OCI-LY1 (cell line): ENCODE results near the gene JMJD8.

ENCODE experiments used
- H2AFZ ChIP-seq: fragments of 200-600 bp; sonication (generic), shearing (Covaris generic); 2 replicates; pipeline ENCODE4 v1.6.0; 2014; ENCODE audit warnings: antibody characterized with exemption, mild to moderate bottlenecking, low read length
- H3F3A ChIP-seq: fragments of 200-600 bp; sonication (generic), shearing (Covaris generic); 2 replicates; pipeline ENCODE4 v1.6.0; 2014; ENCODE audit warnings: mild to moderate bottlenecking, antibody characterized with exemption, low read length, moderate library complexity; ENCODE audit not compliant: insufficient read depth
- H3K27ac ChIP-seq: fragments of 200-600 bp; sonication (generic); 2 replicates; pipeline ENCODE4 v1.5.1; 2014; ENCODE audit warnings: low read length, mixed run types, mild to moderate bottlenecking, low read depth; ENCODE audit not compliant: poor library complexity, severe bottlenecking
- H3K27me3 ChIP-seq: fragments of 200-600 bp; sonication (generic); 2 replicates; pipeline ENCODE4 v1.6.0; 2014; ENCODE audit warnings: antibody characterized with exemption, mild to moderate bottlenecking, low read length, moderate library complexity; ENCODE audit not compliant: insufficient read depth
- H3K36me3 ChIP-seq: fragments of 200-600 bp; sonication (generic); 2 replicates; pipeline ENCODE4 v1.6.1; 2014; ENCODE audit warnings: mild to moderate bottlenecking, antibody characterized with exemption, low read length, moderate library complexity, mixed read lengths; ENCODE audit not compliant: insufficient read depth
- H3K4me1 ChIP-seq: fragments of 200-600 bp; sonication (generic); 2 replicates; pipeline ENCODE4 v1.5.1; 2014; ENCODE audit warnings: mild to moderate bottlenecking, low read length, moderate library complexity; ENCODE audit not compliant: insufficient read depth, severe bottlenecking
- H3K4me2 ChIP-seq: fragments of 200-600 bp; sonication (generic), shearing (Covaris generic); 2 replicates; pipeline ENCODE4 v1.6.1; 2014; ENCODE audit warnings: low read length
- H3K4me3 ChIP-seq: fragments of 200-600 bp; sonication (generic); 2 replicates; pipeline ENCODE4 v1.5.1; 2014; ENCODE audit warnings: low read length, low read depth, mild to moderate bottlenecking, mixed read lengths; ENCODE audit not compliant: poor library complexity, severe bottlenecking
- H3K79me2 ChIP-seq: fragments of 200-600 bp; shearing (Covaris generic); 2 replicates; pipeline ENCODE4 v1.6.1; 2016; ENCODE audit warnings: mixed run types, low read length, mixed read lengths; ENCODE audit not compliant: insufficient read depth
- H3K9ac ChIP-seq: fragments of 200-600 bp; sonication (generic), shearing (Covaris generic); 2 replicates; pipeline ENCODE4 v1.6.1; 2014; ENCODE audit warnings: mild to moderate bottlenecking, low read length, mixed read lengths
- H3K9me2 ChIP-seq: fragments of 200-600 bp; sonication (generic), shearing (Covaris generic); 2 replicates; pipeline ENCODE4 v1.6.1; 2014; ENCODE audit warnings: low read depth, mild to moderate bottlenecking, low read length, mixed read lengths
- H3K9me3 ChIP-seq: fragments of 200-600 bp; shearing (Covaris generic); 2 replicates; pipeline ENCODE4 v1.6.1; 2014; ENCODE audit warnings: low read length, mixed read lengths
- H4K20me1 ChIP-seq: fragments of 200-600 bp; sonication (generic), shearing (Covaris generic); 2 replicates; pipeline ENCODE4 v1.6.0; 2016; ENCODE audit warnings: mild to moderate bottlenecking, low read length; ENCODE audit not compliant: insufficient read depth
- EZH2 ChIP-seq: fragments of 200-600 bp; sonication (generic), shearing (Covaris generic); IDR thresholded peaks from 2 replicates; pipeline ENCODE4 v1.8.0; 2017; ENCODE audit warnings: borderline replicate concordance, mixed run types, mild to moderate bottlenecking, antibody characterized with exemption, low read length, moderate library complexity, mixed read lengths
- TF ChIP-seq, protein P1 (sequence below): fragments of 200-600 bp; sonication (generic), shearing (Covaris generic); IDR thresholded peaks from 2 replicates; pipeline ENCODE4 v1.5.1; 2017; ENCODE audit warnings: mild to moderate bottlenecking, antibody characterized with exemption, low read length, moderate library complexity, mixed read lengths

The JMJD8 gene

DNA sequence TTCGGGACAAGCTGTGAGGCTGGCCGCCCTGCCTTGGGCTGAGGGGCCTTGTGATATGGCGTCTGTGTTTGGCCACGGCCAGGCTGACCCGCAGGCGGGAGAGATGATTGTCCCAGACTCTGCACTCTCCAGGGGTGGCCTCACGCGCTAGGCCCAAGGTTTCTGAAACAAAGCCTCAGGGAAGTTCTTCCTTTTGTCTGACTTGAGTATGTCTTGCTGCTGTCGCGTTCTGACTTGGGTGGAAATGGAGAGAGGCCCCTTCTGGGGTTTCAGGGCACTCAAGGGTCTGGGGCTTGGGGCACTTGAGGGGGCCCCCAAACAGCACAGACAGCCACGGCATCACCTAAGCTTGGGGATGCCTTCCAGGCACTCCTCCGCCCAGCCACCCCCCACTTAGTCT, 26.9 kb upstream of the JMJD8 start:
- H3K79me2 ChIP-seq, result no peaks in the 10 kb centered on the region
- H2AFZ ChIP-seq, result no peak overlapping the region
- H3K9ac ChIP-seq, result no peak overlapping the region
- no peaks in the 10 kb centered on the region for H3K9me2 ChIP-seq
- no peaks in the 10 kb centered on the region for H3K36me3 ChIP-seq
- no peaks in the 10 kb centered on the region for H3F3A ChIP-seq
- no peaks in the 10 kb centered on the region for H3K9me3 ChIP-seq
- no peak overlapping the region for H3K27ac ChIP-seq
- H3K4me3 ChIP-seq, result no peak overlapping the region
- H3K27me3 ChIP-seq, result peaks cover 16% of the 10 kb centered on the region
- H3K4me2 ChIP-seq, result no peak overlapping the region
- H4K20me1 ChIP-seq, result no peaks in the 10 kb centered on the region
- TF ChIP-seq EZH2, result no peak
- TF ChIP-seq, protein P1, sequence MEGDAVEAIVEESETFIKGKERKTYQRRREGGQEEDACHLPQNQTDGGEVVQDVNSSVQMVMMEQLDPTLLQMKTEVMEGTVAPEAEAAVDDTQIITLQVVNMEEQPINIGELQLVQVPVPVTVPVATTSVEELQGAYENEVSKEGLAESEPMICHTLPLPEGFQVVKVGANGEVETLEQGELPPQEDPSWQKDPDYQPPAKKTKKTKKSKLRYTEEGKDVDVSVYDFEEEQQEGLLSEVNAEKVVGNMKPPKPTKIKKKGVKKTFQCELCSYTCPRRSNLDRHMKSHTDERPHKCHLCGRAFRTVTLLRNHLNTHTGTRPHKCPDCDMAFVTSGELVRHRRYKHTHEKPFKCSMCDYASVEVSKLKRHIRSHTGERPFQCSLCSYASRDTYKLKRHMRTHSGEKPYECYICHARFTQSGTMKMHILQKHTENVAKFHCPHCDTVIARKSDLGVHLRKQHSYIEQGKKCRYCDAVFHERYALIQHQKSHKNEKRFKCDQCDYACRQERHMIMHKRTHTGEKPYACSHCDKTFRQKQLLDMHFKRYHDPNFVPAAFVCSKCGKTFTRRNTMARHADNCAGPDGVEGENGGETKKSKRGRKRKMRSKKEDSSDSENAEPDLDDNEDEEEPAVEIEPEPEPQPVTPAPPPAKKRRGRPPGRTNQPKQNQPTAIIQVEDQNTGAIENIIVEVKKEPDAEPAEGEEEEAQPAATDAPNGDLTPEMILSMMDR, result no peak
- H3K4me1 ChIP-seq, result peaks cover 11% of the 10 kb centered on the region

DNA sequence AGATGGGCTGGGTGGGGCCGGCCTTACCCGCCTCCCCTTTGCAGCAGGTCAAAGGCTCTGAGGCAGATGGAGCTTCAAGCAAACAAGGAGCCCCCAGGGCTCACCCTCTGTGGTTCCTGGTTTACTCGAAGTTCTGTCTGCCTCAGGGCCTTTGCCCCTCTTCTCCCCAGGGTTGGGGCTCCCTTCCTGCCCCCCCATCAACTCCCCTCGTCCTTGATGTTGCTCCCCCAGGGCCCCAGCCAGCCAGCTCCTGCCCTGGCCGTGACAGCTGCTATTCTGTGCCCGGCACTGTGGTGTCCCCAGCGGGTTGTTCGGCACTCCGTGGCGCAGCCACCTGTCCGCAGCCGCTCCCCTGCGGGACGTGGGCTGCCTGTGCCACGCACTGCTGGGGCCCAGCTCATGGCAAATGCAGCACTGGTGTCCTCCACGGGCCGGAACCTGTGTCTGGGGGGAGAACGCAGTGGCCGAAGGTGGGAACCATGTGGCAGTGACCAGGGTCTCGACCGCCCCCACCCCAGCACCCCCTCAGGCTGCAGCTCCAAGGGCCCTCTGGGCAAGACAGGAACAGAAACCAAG, 26.5 kb upstream of the JMJD8 start:
- peaks cover 10% of the 10 kb centered on the region for H3K4me1 ChIP-seq
- no peak for TF ChIP-seq EZH2
- TF ChIP-seq, protein P1, result no peak
- H3K79me2 ChIP-seq, result no peaks in the 10 kb centered on the region
- peaks cover 14% of the 10 kb centered on the region for H3K27me3 ChIP-seq
- H3K9me3 ChIP-seq, result no peaks in the 10 kb centered on the region
- H3K36me3 ChIP-seq, result no peaks in the 10 kb centered on the region
- no peak overlapping the region for H2AFZ ChIP-seq
- no peak overlapping the region for H3K4me2 ChIP-seq
- H3K9ac ChIP-seq, result no peak overlapping the region
- no peak overlapping the region for H3K27ac ChIP-seq
- no peaks in the 10 kb centered on the region for H3K9me2 ChIP-seq
- H4K20me1 ChIP-seq, result no peaks in the 10 kb centered on the region
- H3K4me3 ChIP-seq, result no peak overlapping the region
- no peaks in the 10 kb centered on the region for H3F3A ChIP-seq

DNA sequence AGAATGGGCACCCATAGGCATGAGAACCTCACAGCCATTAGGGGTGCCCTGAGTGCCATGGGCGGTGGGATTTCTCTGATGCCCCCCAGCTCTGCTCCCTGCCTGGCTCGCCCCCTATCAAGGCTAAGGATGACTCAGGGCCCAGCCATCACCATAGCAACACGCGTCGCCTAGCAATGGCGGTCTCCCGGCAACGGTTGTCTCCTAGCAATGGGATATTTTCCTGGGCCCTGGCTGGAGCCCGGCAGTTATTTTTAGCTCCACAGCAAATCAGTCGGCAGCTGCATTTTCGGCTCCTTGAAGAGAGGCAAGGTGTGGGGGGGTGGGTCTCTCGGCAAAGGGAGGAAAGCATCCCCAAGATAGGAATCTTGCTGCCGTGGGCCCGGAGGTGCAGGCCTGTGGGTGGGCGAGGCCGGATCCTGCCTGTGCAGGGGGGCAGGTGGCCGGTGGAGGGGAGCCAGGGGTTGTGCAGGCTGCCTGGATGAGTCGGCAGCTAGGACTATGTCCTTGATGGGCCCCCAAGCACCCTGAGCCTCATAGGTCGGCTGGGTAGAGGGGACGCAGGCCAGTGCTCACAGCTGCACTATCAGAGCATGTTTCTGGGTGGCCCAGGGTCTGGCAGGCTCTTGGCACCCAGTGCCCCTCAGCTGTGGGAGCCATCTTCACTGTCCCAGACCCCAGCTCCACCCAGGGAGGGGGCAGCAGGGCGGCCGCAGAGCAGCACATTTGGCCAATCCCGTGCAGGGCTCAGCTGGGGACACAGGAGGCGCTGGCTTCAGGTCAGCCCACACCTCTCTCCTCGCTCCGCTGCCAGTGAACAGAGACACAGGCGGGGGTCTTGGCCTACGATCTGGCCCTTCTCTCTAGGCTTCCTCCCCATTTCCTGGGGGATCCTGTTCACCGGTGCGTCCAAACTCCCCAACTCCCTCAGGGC, 25.7 kb upstream of the JMJD8 start:
- no peaks in the 10 kb centered on the region for H4K20me1 ChIP-seq
- H3F3A ChIP-seq, result no peaks in the 10 kb centered on the region
- H3K9me2 ChIP-seq, result no peaks in the 10 kb centered on the region
- no peak overlapping the region for H2AFZ ChIP-seq
- peaks cover 5% of the 10 kb centered on the region for H3K4me1 ChIP-seq
- H3K27ac ChIP-seq, result no peak overlapping the region
- H3K4me3 ChIP-seq, result no peak overlapping the region
- no peak overlapping the region for H3K9ac ChIP-seq
- no peaks in the 10 kb centered on the region for H3K79me2 ChIP-seq
- H3K36me3 ChIP-seq, result no peaks in the 10 kb centered on the region
- peaks cover 14% of the 10 kb centered on the region for H3K27me3 ChIP-seq
- no peak overlapping the region for H3K4me2 ChIP-seq
- no peaks in the 10 kb centered on the region for H3K9me3 ChIP-seq
- TF ChIP-seq, protein P1, result no peak
- no peak for TF ChIP-seq EZH2
